Measurements from ENCODE around the gene WDR26. TPM values are rescaled to one million over a fixed set of nuclear protein-coding genes. Genes with fewer than 3 reads are reported as not detected.
A peak's percentile ranks its signal among the peaks of the same experiment; 100 is the strongest.
"Not testable (repeated sequence)": the region's sequence is repeated elsewhere in the genome, so short reads cannot be mapped to it uniquely, and the experiment has no call there.

Gene WDR26
- total RNA-seq (2014; rRNA removed; shearing (Covaris generic)) (38.7 and 43.4 TPM in 2 replicates), polyA plus RNA-seq (2016; fragmentation: Nextera tagmentation; extraction: Ambion mirVana) (10.5 and 10.7 TPM in 2 replicates)

DNA sequence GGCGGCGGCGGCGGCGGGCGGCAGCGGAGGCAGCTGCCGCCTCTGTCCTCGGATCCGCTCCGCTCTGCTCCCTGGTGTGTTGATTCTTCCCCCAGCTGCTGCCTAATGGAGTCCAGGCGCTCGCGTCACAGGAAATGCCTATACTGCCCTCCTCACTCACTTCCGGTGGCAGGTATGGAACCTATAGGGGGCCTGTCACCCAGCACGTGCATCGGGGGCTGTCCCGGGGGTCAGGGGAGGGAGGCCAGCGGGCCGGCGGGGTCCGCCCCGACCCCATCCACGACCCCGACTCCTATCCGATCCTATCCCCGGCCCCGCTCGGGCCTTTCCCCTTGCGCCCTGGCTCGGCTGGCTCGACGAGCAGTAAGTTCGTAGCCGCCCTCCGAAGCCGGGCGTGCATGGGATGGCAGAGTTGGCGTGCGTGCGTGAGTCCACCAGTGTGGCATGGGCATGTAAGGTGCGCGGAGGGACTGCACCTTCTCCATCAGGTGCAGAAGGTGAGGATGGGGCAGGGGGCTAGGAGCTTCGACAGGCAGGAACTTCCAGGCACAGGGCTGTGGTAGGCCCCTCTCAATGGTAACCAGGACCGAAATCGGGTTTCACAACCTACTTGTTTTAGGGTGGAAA is at the start of gene WDR26:
Gene WDR26, minus strand, starts transcription at position 107 of the 627 bp plus-strand sequence.
- Histone ChIP-seq H2AFZ (peak within 1 kb of the TSS; percentile 91), H3K4me3 (peak within 1 kb of the TSS; percentile 89), H4K20me1 (ENCODE audit: insufficient read depth) (peaks cover 6% of the 10 kb centered on the region; the same call in 1 of the 2 replicates), H3K27me3 (replicated peaks; ENCODE audit: insufficient read depth) (no peaks in the 10 kb centered on the region), H3K27ac (peak within 1 kb of the TSS; percentile 96), H3K79me2 (ENCODE audit: insufficient read depth) (peaks cover 87% of the 10 kb centered on the region), H3K9me3 (ENCODE audit: low read depth) (no peaks in the 10 kb centered on the region), H3K4me2 (ENCODE audit: unreplicated experiment) (peak within 1 kb of the TSS; percentile 98), H3K9ac (peak within 1 kb of the TSS; percentile 93), H3F3A (ENCODE audit: insufficient read depth) (peaks cover 51% of the 10 kb centered on the region), H3K4me1 (ENCODE audit: insufficient read depth) (peaks cover 33% of the 10 kb centered on the region), H3K36me3 (ENCODE audit: low read depth) (peaks cover 9% of the 10 kb centered on the region), H3K9me2 (ENCODE audit: insufficient read depth) (no peaks in the 10 kb centered on the region)
- WGBS, 2 experiments (ENCODE audit: low coverage in 1 of 2, low lambda C conversion rate in 2 of 2, missing lambda C conversion rate in 2 of 2), result 0 to 1% methylated on average over 33 to 42 of the region's 46 CpGs
- in situ Hi-C loops (cut with MboI), result no loop called here
- peak; percentile 92 for DNase-seq
- TF ChIP-seq EZH2 (IDR thresholded peaks at IDR 0.05; ENCODE audit: insufficient read depth, poor library complexity, severe bottlenecking) (no peak), EZH2phosphoT487 (IDR thresholded peaks at IDR 0.05; ENCODE audit: insufficient read depth, low read depth) (no peak)

GRCh38 chr1:224483206-224483605 is 48.6 kb upstream of the WDR26 start:
- H3K9me3 ChIP-seq (ENCODE audit: low read depth); H3K27ac ChIP-seq; H3K9me2 ChIP-seq (ENCODE audit: insufficient read depth); H4K20me1 ChIP-seq (ENCODE audit: insufficient read depth); H3F3A ChIP-seq (ENCODE audit: insufficient read depth); H3K36me3 ChIP-seq (ENCODE audit: low read depth); DNase-seq; H3K4me1 ChIP-seq (ENCODE audit: insufficient read depth); H3K9ac ChIP-seq; H3K27me3 ChIP-seq (replicated peaks; ENCODE audit: insufficient read depth); in situ Hi-C loops (cut with MboI); H3K79me2 ChIP-seq (ENCODE audit: insufficient read depth); H3K4me2 ChIP-seq (ENCODE audit: unreplicated experiment); H2AFZ ChIP-seq; H3K4me3 ChIP-seq: not testable (repeated sequence)
- 96 to 97% methylated on average over 7 of the region's 7 CpGs for WGBS, 2 experiments (ENCODE audit: low coverage in 1 of 2, low lambda C conversion rate in 2 of 2, missing lambda C conversion rate in 2 of 2)

- Histone ChIP-seq H3F3A (ENCODE audit: insufficient read depth) (no peaks in the 10 kb centered on the region), H3K9ac (no peak overlapping the region), H3K9me2 (ENCODE audit: insufficient read depth) (no peaks in the 10 kb centered on the region), H3K4me3 (no peak overlapping the region), H3K79me2 (ENCODE audit: insufficient read depth) (no peaks in the 10 kb centered on the region), H3K27ac (no peak overlapping the region), H3K4me2 (ENCODE audit: unreplicated experiment) (no peak overlapping the region), H2AFZ (no peak overlapping the region), H3K36me3 (ENCODE audit: low read depth) (no peaks in the 10 kb centered on the region), H3K27me3 (replicated peaks; ENCODE audit: insufficient read depth) (no peaks in the 10 kb centered on the region), H4K20me1 (ENCODE audit: insufficient read depth) (no peaks in the 10 kb centered on the region), H3K4me1 (ENCODE audit: insufficient read depth) (no peaks in the 10 kb centered on the region), H3K9me3 (ENCODE audit: low read depth) (no peaks in the 10 kb centered on the region)
- in situ Hi-C loops (cut with MboI), result no loop called here
- WGBS, 2 experiments (ENCODE audit: low coverage in 1 of 2, low lambda C conversion rate in 2 of 2, missing lambda C conversion rate in 2 of 2), result 80 to 83% methylated on average over 4 of the region's 4 CpGs
- DNase-seq, result peak; percentile 39
- TF ChIP-seq EZH2phosphoT487 (IDR thresholded peaks at IDR 0.05; ENCODE audit: insufficient read depth, low read depth) (no peak), EZH2 (IDR thresholded peaks at IDR 0.05; ENCODE audit: insufficient read depth, poor library complexity, severe bottlenecking) (no peak)
These were observed 48.0 kb upstream of the WDR26 start for GRCh38 chr1:224482619-224483018.

- H4K20me1 ChIP-seq (ENCODE audit: insufficient read depth), result no peaks in the 10 kb centered on the region
- no peak overlapping the region for H3K27ac ChIP-seq
- H3K4me2 ChIP-seq (ENCODE audit: unreplicated experiment), result no peak overlapping the region
- no peaks in the 10 kb centered on the region for H3K4me1 ChIP-seq (ENCODE audit: insufficient read depth)
- H3K36me3 ChIP-seq (ENCODE audit: low read depth), result no peaks in the 10 kb centered on the region
- TF ChIP-seq EZH2phosphoT487 (IDR thresholded peaks at IDR 0.05; ENCODE audit: insufficient read depth, low read depth) (no peak), EZH2 (IDR thresholded peaks at IDR 0.05; ENCODE audit: insufficient read depth, poor library complexity, severe bottlenecking) (no peak)
- H3K27me3 ChIP-seq (replicated peaks; ENCODE audit: insufficient read depth), result no peaks in the 10 kb centered on the region
- no peaks in the 10 kb centered on the region for H3K9me2 ChIP-seq (ENCODE audit: insufficient read depth)
- in situ Hi-C loops (cut with MboI), result no loop called here
- no peak overlapping the region for H3K9ac ChIP-seq
- 69% methylated on average over 2 of the region's 2 CpGs for WGBS, 2 experiments (ENCODE audit: low coverage in 1 of 2, low lambda C conversion rate in 2 of 2, missing lambda C conversion rate in 2 of 2)
- no peak overlapping the region for H2AFZ ChIP-seq
- no peaks in the 10 kb centered on the region for H3K79me2 ChIP-seq (ENCODE audit: insufficient read depth)
- no peak for DNase-seq
- H3K4me3 ChIP-seq, result no peak overlapping the region
- no peaks in the 10 kb centered on the region for H3F3A ChIP-seq (ENCODE audit: insufficient read depth)
- H3K9me3 ChIP-seq (ENCODE audit: low read depth), result no peaks in the 10 kb centered on the region
These were observed 47.0 kb upstream of the WDR26 start for GRCh38 chr1:224481601-224482000.

GRCh38 chr1:224480888-224481459 is 46.4 kb upstream of the WDR26 start:
- H3K9ac ChIP-seq; H3K9me3 ChIP-seq (ENCODE audit: low read depth); H3K27me3 ChIP-seq (replicated peaks; ENCODE audit: insufficient read depth); H3K4me2 ChIP-seq (ENCODE audit: unreplicated experiment); H3K4me3 ChIP-seq; H3K79me2 ChIP-seq (ENCODE audit: insufficient read depth); H3K9me2 ChIP-seq (ENCODE audit: insufficient read depth); H3K4me1 ChIP-seq (ENCODE audit: insufficient read depth); DNase-seq; H4K20me1 ChIP-seq (ENCODE audit: insufficient read depth); in situ Hi-C loops (cut with MboI); H3K27ac ChIP-seq; H3F3A ChIP-seq (ENCODE audit: insufficient read depth); H3K36me3 ChIP-seq (ENCODE audit: low read depth); H2AFZ ChIP-seq: not testable (repeated sequence)
- WGBS, 2 experiments (ENCODE audit: low coverage in 1 of 2, low lambda C conversion rate in 2 of 2, missing lambda C conversion rate in 2 of 2), result 92 to 96% methylated on average over 4 of the region's 4 CpGs

DNA sequence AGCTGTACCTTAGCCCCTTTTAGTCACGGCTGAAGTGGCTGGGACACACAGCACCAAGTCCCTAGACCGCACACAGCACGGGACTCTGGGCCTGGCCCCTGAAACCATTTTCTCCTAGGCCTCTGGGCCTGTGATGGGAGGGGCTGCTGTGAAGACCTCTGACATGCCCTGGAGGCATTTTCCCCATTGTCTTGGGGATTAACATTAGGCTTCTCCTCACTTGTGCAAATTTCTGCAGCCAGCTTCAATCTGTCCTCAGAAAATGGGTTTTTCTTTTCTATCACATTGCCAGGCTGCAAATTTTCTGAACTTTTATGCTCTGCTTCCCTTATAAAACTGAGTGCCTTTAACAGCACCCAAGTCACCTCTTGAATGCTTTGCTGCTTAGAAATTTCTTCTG is 45.6 kb upstream of the WDR26 start:
- 89 to 97% methylated on average over 3 of the region's 3 CpGs for WGBS, 2 experiments (ENCODE audit: low coverage in 1 of 2, low lambda C conversion rate in 2 of 2, missing lambda C conversion rate in 2 of 2)
- H3K9me3 ChIP-seq (ENCODE audit: low read depth); DNase-seq; H3K9me2 ChIP-seq (ENCODE audit: insufficient read depth); H3K27ac ChIP-seq; H2AFZ ChIP-seq; H3K27me3 ChIP-seq (replicated peaks; ENCODE audit: insufficient read depth); H3K4me3 ChIP-seq; H3K4me2 ChIP-seq (ENCODE audit: unreplicated experiment); H3F3A ChIP-seq (ENCODE audit: insufficient read depth); H3K36me3 ChIP-seq (ENCODE audit: low read depth); H3K79me2 ChIP-seq (ENCODE audit: insufficient read depth); H3K4me1 ChIP-seq (ENCODE audit: insufficient read depth); H3K9ac ChIP-seq; H4K20me1 ChIP-seq (ENCODE audit: insufficient read depth); in situ Hi-C loops (cut with MboI): not testable (repeated sequence)
